Endothelial cell of umbilical vein (primary cell): ENCODE results near the gene MAML1. TPM values are rescaled to one million over a fixed set of nuclear protein-coding genes. Genes with fewer than 3 reads are reported as not detected.

Experiments
- BruUV-seq: library from RNA; stranded (reverse); fragments of 400-500 nt; replicated peaks from 2 replicates; lab custom pipeline; 2021; lab: Mats Ljungman, UMichigan
- CTCF ChIA-PET: fragments of 300-600, 350-600 bp; sonication (Branson Sonifier 250); formaldehyde crosslinking; loops from one replicate; lab custom pipeline; 2021; ENCODE audit warnings: antibody characterized with exemption, inconsistent platforms; lab: Charles Lee
- POLR2A ChIA-PET: fragments of 300-600, 350-600 bp; sonication (Branson Sonifier 250); formaldehyde crosslinking; loops from one replicate; lab custom pipeline; 2021; ENCODE audit warnings: antibody characterized with exemption, inconsistent platforms; lab: Charles Lee
- DNase-seq: peaks from one replicate; pipeline ENCODE4 v3.0.0-alpha.2; 2011; ENCODE audit warnings: low read depth, low spot score
- FAIRE-seq: peaks from 2 replicates; lab custom pipeline; 2011; peaks lifted over from hg19 to GRCh38; lab: Jason Lieb, UNC
- H2AFZ ChIP-seq: 2 replicates; pipeline ENCODE4 v1.6.0; 2012; ENCODE audit warnings: low read depth, low read length, control low read depth, inconsistent platforms
- H3K27ac ChIP-seq: 2 replicates; pipeline ENCODE4 v1.5.1; 2011; ENCODE audit warnings: low read depth, mild to moderate bottlenecking, control low read depth, low read length, moderate library complexity; ENCODE audit not compliant: insufficient read depth
- H3K27me3 ChIP-seq, 2 experiments: 2 replicates each; pipeline versions ENCODE4 v1.6.0 to v1.6.1; 2011; ENCODE audit warnings: low read length in 2 of 2, mixed read lengths in 1 of 2; ENCODE audit not compliant: control insufficient read depth in 2 of 2, insufficient read depth in 2 of 2
- H3K36me3 ChIP-seq, 2 experiments: 2 replicates in 1 of 2; 3 replicates in 1 of 2; pipeline ENCODE4 v1.5.1; 2011; ENCODE audit warnings: low read length in 2 of 2, mild to moderate bottlenecking in 1 of 2, moderate library complexity in 1 of 2; ENCODE audit not compliant: control insufficient read depth in 2 of 2, insufficient read depth in 2 of 2; ENCODE audit errors: extremely low read depth in 1 of 2
- H3K4me1 ChIP-seq: 3 replicates; pipeline ENCODE4 v1.5.1; 2011; ENCODE audit warnings: mild to moderate bottlenecking, low read length; ENCODE audit not compliant: control insufficient read depth, insufficient read depth; ENCODE audit errors: extremely low read depth
- H3K4me2 ChIP-seq: 2 replicates; pipeline ENCODE4 v1.6.1; 2011; ENCODE audit warnings: low read length, control low read depth, mixed read lengths; ENCODE audit not compliant: insufficient read depth
- H3K4me3 ChIP-seq, 3 experiments: fragments of 200-600 bp in 1 of 3; sonication (generic), shearing (Covaris generic) in 1 of 3; replicated peaks in 1 of 3; 2 replicates each; pipeline ENCODE4 v1.5.1; 2011 to 2016; ENCODE audit warnings: control low read depth in 3 of 3, low read length in 3 of 3, mild to moderate bottlenecking in 2 of 3, inconsistent platforms in 1 of 3, low read depth in 1 of 3, moderate library complexity in 1 of 3; ENCODE audit not compliant: insufficient read depth in 1 of 3
- H3K79me2 ChIP-seq: 2 replicates; pipeline ENCODE4 v1.6.0; 2012; ENCODE audit warnings: low read length, inconsistent platforms; ENCODE audit not compliant: control insufficient read depth, insufficient read depth
- H3K9ac ChIP-seq: replicated peaks from 2 replicates; pipeline ENCODE3; 2011; ENCODE audit warnings: low read length, control low read depth; ENCODE audit not compliant: insufficient read depth; ENCODE audit errors: extremely low read depth
- H3K9me1 ChIP-seq: replicated peaks from 3 replicates; pipeline ENCODE4 v1.6.0; 2011; ENCODE audit warnings: mild to moderate bottlenecking, low read length; ENCODE audit not compliant: control insufficient read depth, insufficient read depth; ENCODE audit errors: extremely low read depth
- H3K9me3 ChIP-seq: replicated peaks from 2 replicates; pipeline ENCODE4 v1.5.1; 2012; ENCODE audit warnings: low read length, inconsistent platforms; ENCODE audit not compliant: control insufficient read depth, insufficient read depth
- H4K20me1 ChIP-seq: replicated peaks from 2 replicates; pipeline ENCODE3; 2011; ENCODE audit warnings: mild to moderate bottlenecking, low read length; ENCODE audit not compliant: control insufficient read depth, insufficient read depth; ENCODE audit errors: extremely low read depth
- EZH2 ChIP-seq: IDR thresholded peaks from 2 replicates; pipeline ENCODE4 v1.6.1; 2012; ENCODE audit warnings: borderline replicate concordance, low read depth, mild to moderate bottlenecking, moderate library complexity, low read length, inconsistent platforms; ENCODE audit not compliant: severe bottlenecking
- FOS ChIP-seq: IDR thresholded peaks from 2 replicates; pipeline ENCODE4 v1.6.1; 2011; ENCODE audit warnings: mild to moderate bottlenecking, low read length, moderate library complexity, borderline replicate concordance; ENCODE audit not compliant: insufficient read depth
- GATA2 ChIP-seq: IDR thresholded peaks from 2 replicates; pipeline ENCODE4 v1.7.0; 2011; ENCODE audit warnings: low read depth, mild to moderate bottlenecking, moderate library complexity, mixed read lengths, low read length; ENCODE audit not compliant: insufficient read length, insufficient read depth
- JUN ChIP-seq: IDR thresholded peaks from 2 replicates; pipeline ENCODE4 v1.6.1; 2011; ENCODE audit warnings: borderline replicate concordance, low read depth; ENCODE audit not compliant: insufficient read length, insufficient read depth
- MAX ChIP-seq: IDR thresholded peaks from 2 replicates; pipeline ENCODE4 v1.6.1; 2011; ENCODE audit not compliant: insufficient read depth, insufficient read length
- MYC ChIP-seq: IDR thresholded peaks from one replicate; pipeline ENCODE4 v1.6.1; 2011; ENCODE audit warnings: mild to moderate bottlenecking, low read depth, low read length
- POLR2A ChIP-seq: IDR thresholded peaks from 2 replicates; pipeline ENCODE4 v1.6.1; 2012; ENCODE audit warnings: low read depth, mild to moderate bottlenecking, control low read depth, low read length
- POLR2AphosphoS5 ChIP-seq: IDR thresholded peaks from 2 replicates; pipeline ENCODE4 v1.6.1; 2012; ENCODE audit warnings: low read depth, mild to moderate bottlenecking, control low read depth, low read length, moderate library complexity; ENCODE audit not compliant: insufficient read depth
- dilution Hi-C: fragments of 300-500 bp; cut with MboI; formaldehyde crosslinking; loops from one replicate; pipeline ENCODE4 v1.15.0; 2019; ENCODE audit warnings: low sequenced_read_pairs; ENCODE audit not compliant: extremely low pct_ligation_motif_present
- intact Hi-C: fragments of 100-400 bp; cut with micrococcal nuclease; formaldehyde crosslinking; loops from one replicate; pipeline ENCODE4 v1.10.0; 2022
- polyA plus RNA-seq, 4 experiments: library from polyadenylated mRNA; depleted of rRNA in 3 of 4; stranded (reverse) in 3 of 4; unstranded in 1 of 4; fragments of >200 nt; gene quantifications; 2 replicates each; pipeline versions ENCODE4 v1.2.1 to v1.2.3, GENCODE V29; 2011 to 2012; ENCODE audit warnings: missing spikeins in 1 of 4
- total RNA-seq: library from RNA; stranded (reverse); gene quantifications from 2 replicates; pipeline ENCODE4 v1.2.3, GENCODE V29; 2021
- TF ChIP-seq, protein P1 (sequence below), 2 donors: IDR thresholded peaks; 1 replicate in 1 of 2; 2 replicates in 1 of 2; pipeline ENCODE4 v1.5.1; 2011; ENCODE audit warnings: low read length in 2 of 2, mild to moderate bottlenecking in 2 of 2, moderate library complexity in 2 of 2, control low read depth in 1 of 2, inconsistent platforms in 1 of 2, low read depth in 1 of 2; ENCODE audit not compliant: insufficient read depth in 1 of 2; ENCODE audit errors: extremely low read depth in 1 of 2

MAML1 gene
- total and polyA plus RNA-seq, 2 donors (not counting 3 experiments of a cell fraction or from before 2014, with no cell fraction given), result 12.4 to 29.0 TPM

- POLR2A ChIA-PET, result no interaction called here
- H3K4me2 ChIP-seq, result no peak overlapping the region
- no peaks in the 10 kb centered on the region for H3K9me3 ChIP-seq
- peaks cover 21% of the 10 kb centered on the region for H3K4me1 ChIP-seq
- DNase-seq (no peak), FAIRE-seq (no peak)
- TF ChIP-seq POLR2AphosphoS5 (no peak), FOS (no peak), JUN (no peak), MYC (no peak), MAX (no peak), GATA2 (no peak), POLR2A (no peak), EZH2 (no peak)
- TF ChIP-seq, protein P1, sequence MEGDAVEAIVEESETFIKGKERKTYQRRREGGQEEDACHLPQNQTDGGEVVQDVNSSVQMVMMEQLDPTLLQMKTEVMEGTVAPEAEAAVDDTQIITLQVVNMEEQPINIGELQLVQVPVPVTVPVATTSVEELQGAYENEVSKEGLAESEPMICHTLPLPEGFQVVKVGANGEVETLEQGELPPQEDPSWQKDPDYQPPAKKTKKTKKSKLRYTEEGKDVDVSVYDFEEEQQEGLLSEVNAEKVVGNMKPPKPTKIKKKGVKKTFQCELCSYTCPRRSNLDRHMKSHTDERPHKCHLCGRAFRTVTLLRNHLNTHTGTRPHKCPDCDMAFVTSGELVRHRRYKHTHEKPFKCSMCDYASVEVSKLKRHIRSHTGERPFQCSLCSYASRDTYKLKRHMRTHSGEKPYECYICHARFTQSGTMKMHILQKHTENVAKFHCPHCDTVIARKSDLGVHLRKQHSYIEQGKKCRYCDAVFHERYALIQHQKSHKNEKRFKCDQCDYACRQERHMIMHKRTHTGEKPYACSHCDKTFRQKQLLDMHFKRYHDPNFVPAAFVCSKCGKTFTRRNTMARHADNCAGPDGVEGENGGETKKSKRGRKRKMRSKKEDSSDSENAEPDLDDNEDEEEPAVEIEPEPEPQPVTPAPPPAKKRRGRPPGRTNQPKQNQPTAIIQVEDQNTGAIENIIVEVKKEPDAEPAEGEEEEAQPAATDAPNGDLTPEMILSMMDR (IDR thresholded peaks at IDR 0.05; ENCODE audit: extremely low read depth in 1 of 2, insufficient read depth in 1 of 2, low read depth in 1 of 2, low read length in 2 of 2), result no peak
- intact Hi-C loops (no loop called here), dilution Hi-C loops (no loop called here)
- no peaks in the 10 kb centered on the region for H3K27me3 ChIP-seq
- no peak overlapping the region for H3K9ac ChIP-seq
- CTCF ChIA-PET, result interaction anchor here (2.1 kb wide), 1 partner anchor 33 kb away, joined by 5 read pairs; no protein-coding TSS in a partner anchor
- H3K9me1 ChIP-seq, result no peaks in the 10 kb centered on the region
- peaks cover 36 to 47% of the 10 kb centered on the region in 2 experiments for H3K36me3 ChIP-seq
- H3K79me2 ChIP-seq, result peaks cover 23% of the 10 kb centered on the region
- no peak overlapping the region for H3K4me3 ChIP-seq
- TSS peak; percentile 20 for BruUV-seq
- H4K20me1 ChIP-seq, result peaks cover 4% of the 10 kb centered on the region
- no peak overlapping the region for H3K27ac ChIP-seq
- no peak overlapping the region for H2AFZ ChIP-seq
Measured at GRCh38 chr5:179729303-179729702, 3.3 kb upstream of the MAML1 start.
